Liver (tissue), 9 donors: ENCODE results near the gene DNAL1. TPM values are rescaled to one million over a fixed set of nuclear protein-coding genes. Genes with fewer than 3 reads are reported as not detected.

Source experiments
- DNase-seq: peaks from one replicate; pipeline ENCODE4 v3.0.0-alpha.2; 2017; ENCODE audit warnings: low spot score
- H3K27ac ChIP-seq, 2 donors: one replicate each; pipeline ENCODE4 v1.7.0; 2013; ENCODE audit warnings: inconsistent platforms in 2 of 2, low read length in 2 of 2, control low read depth in 1 of 2, low read depth in 1 of 2, mild to moderate bottlenecking in 1 of 2
- H3K27me3 ChIP-seq, 4 donors: one replicate each; pipeline versions ENCODE4 v1.6.1 to v1.7.0; 2013; ENCODE audit warnings: low read length in 3 of 4, inconsistent platforms in 1 of 4, mild to moderate bottlenecking in 1 of 4, moderate library complexity in 1 of 4; ENCODE audit not compliant: control insufficient read depth in 4 of 4, insufficient read depth in 4 of 4
- H3K36me3 ChIP-seq, 4 donors: one replicate each; pipeline versions ENCODE4 v1.6.1 to v1.7.0; 2013; ENCODE audit warnings: low read length in 3 of 4, mild to moderate bottlenecking in 3 of 4, low read depth in 1 of 4, moderate library complexity in 1 of 4; ENCODE audit not compliant: control insufficient read depth in 4 of 4, insufficient read depth in 3 of 4
- H3K4me1 ChIP-seq, 4 donors: one replicate each; pipeline versions ENCODE4 v1.6.1 to v1.7.0; 2013; ENCODE audit warnings: low read length in 3 of 4, mild to moderate bottlenecking in 3 of 4, moderate library complexity in 1 of 4; ENCODE audit not compliant: control insufficient read depth in 4 of 4, insufficient read depth in 4 of 4
- H3K4me3 ChIP-seq, 3 donors: one replicate each; pipeline versions ENCODE4 v1.6.1 to v1.7.0; 2013; ENCODE audit warnings: low read length in 3 of 3, control low read depth in 1 of 3, low read depth in 1 of 3, mild to moderate bottlenecking in 1 of 3
- H3K9ac ChIP-seq, 2 donors: one replicate each; pipeline ENCODE4 v1.7.0; 2013; ENCODE audit warnings: low read length in 2 of 2, mild to moderate bottlenecking in 2 of 2, moderate library complexity in 2 of 2, control low read depth in 1 of 2, low read depth in 1 of 2
- H3K9me3 ChIP-seq, 4 donors: one replicate each; pipeline versions ENCODE4 v1.6.1 to v1.7.0; 2013; ENCODE audit warnings: low read length in 3 of 4; ENCODE audit not compliant: control insufficient read depth in 4 of 4
- ATF3 ChIP-seq: IDR thresholded peaks from 2 replicates; pipeline ENCODE4 v1.6.1; 2016; ENCODE audit warnings: antibody characterized with exemption
- CTCF ChIP-seq: fragments of 150-350 bp; IDR thresholded peaks from 2 replicates; pipeline ENCODE4 v1.5.1; 2017; ENCODE audit warnings: improper control_type of control experiment, low read depth, low read length; ENCODE audit not compliant: missing input control
- EGR1 ChIP-seq, 2 donors: IDR thresholded peaks; 2 replicates each; pipeline ENCODE4 v1.6.1; 2016 to 2018; ENCODE audit warnings: antibody characterized with exemption in 2 of 2, low read depth in 2 of 2
- FOXA1 ChIP-seq: IDR thresholded peaks from 2 replicates; pipeline ENCODE4 v1.6.1; 2016; ENCODE audit warnings: antibody characterized with exemption
- FOXA2 ChIP-seq: IDR thresholded peaks from 2 replicates; pipeline ENCODE4 v1.6.1; 2016; ENCODE audit warnings: antibody characterized with exemption
- GABPA ChIP-seq, 2 donors: IDR thresholded peaks in 1 of 2; conservative IDR thresholded peaks in 1 of 2; 2 replicates each; pipeline ENCODE4 v1.6.1; 2016; ENCODE audit warnings: antibody characterized with exemption in 2 of 2, mild to moderate bottlenecking in 1 of 2, moderate library complexity in 1 of 2
- HNF4A ChIP-seq, 2 donors: conservative IDR thresholded peaks; 2 replicates each; pipeline ENCODE4 v1.6.1; 2016; ENCODE audit warnings: antibody characterized with exemption in 2 of 2, mild to moderate bottlenecking in 2 of 2
- HNF4G ChIP-seq: IDR thresholded peaks from 2 replicates; pipeline ENCODE4 v1.6.1; 2016; ENCODE audit warnings: antibody characterized with exemption
- JUND ChIP-seq, 2 donors: IDR thresholded peaks; 2 replicates each; pipeline ENCODE4 v1.6.1; 2016; ENCODE audit warnings: antibody characterized with exemption in 2 of 2
- MAX ChIP-seq: IDR thresholded peaks from 2 replicates; pipeline ENCODE4 v1.6.1; 2016; ENCODE audit warnings: antibody characterized with exemption
- NR2F2 ChIP-seq: IDR thresholded peaks from 2 replicates; pipeline ENCODE4 v1.6.1; 2016; ENCODE audit warnings: antibody characterized with exemption
- RAD21 ChIP-seq, 2 donors: IDR thresholded peaks; 2 replicates each; pipeline ENCODE4 v1.6.1; 2016; ENCODE audit warnings: antibody characterized with exemption in 2 of 2, mild to moderate bottlenecking in 2 of 2
- REST ChIP-seq: IDR thresholded peaks from 2 replicates; pipeline ENCODE4 v1.6.1; 2016; ENCODE audit warnings: antibody characterized with exemption, mild to moderate bottlenecking
- RXRA ChIP-seq, 2 donors: IDR thresholded peaks; 2 replicates each; pipeline ENCODE4 v1.6.1; 2017 to 2018; ENCODE audit warnings: antibody characterized with exemption in 2 of 2, mild to moderate bottlenecking in 1 of 2
- SP1 ChIP-seq: IDR thresholded peaks from 2 replicates; pipeline ENCODE4 v1.6.1; 2018; ENCODE audit warnings: antibody characterized with exemption, mild to moderate bottlenecking
- TAF1 ChIP-seq: conservative IDR thresholded peaks from 2 replicates; pipeline ENCODE4 v1.6.1; 2016; ENCODE audit warnings: antibody characterized with exemption, mild to moderate bottlenecking
- YY1 ChIP-seq: IDR thresholded peaks from 2 replicates; pipeline ENCODE4 v1.6.1; 2016; ENCODE audit warnings: antibody characterized with exemption, mild to moderate bottlenecking
- ZBTB33 ChIP-seq: IDR thresholded peaks from 2 replicates; pipeline ENCODE4 v1.6.1; 2016; ENCODE audit warnings: antibody characterized with exemption
- WGBS: extraction: QIAGEN DNeasy Blood & Tissue Kit; methylation state at CpG from one replicate; pipeline ENCODE4 v1.1.7; 2013; 5-methylcytosine and 5-hydroxymethylcytosine counted together
- polyA plus RNA-seq, 2 donors: library from polyadenylated mRNA; stranded (reverse) in 1 of 2; unstranded in 1 of 2; fragments of 200-250 nt in 1 of 2; fragments of >200 nt in 1 of 2; fragmentation: Nextera tagmentation in 1 of 2; extraction: Ambion mirVana in 1 of 2; gene quantifications; one replicate each; pipeline versions ENCODE4 v1.2.1 to v1.2.3, GENCODE V29; 2013 to 2015
- total RNA-seq, 2 donors: library from RNA; depleted of rRNA; stranded (reverse); fragments of >200 nt; gene quantifications; one replicate each; pipeline ENCODE4 v1.2.3, GENCODE V29; 2014
- donor health status: healthy.
- donor health status: healthy.
- donor health status: healthy.
- donor health status: healthy.
- donor health status: healthy.

Gene DNAL1
- total and polyA plus RNA-seq, 4 donors = 1.9 to 3.4 (median 2.4) TPM

- 69% methylated on average over 5 of the region's 5 CpGs for WGBS
- H3K4me1 ChIP-seq = peaks cover 0 to 18% (median 14%) of the 10 kb centered on the region in 4 donors
Observed at GRCh38 chr14:73637830-73638229, 7.0 kb upstream of the DNAL1 start.

GRCh38 chr14:73640796-73641365 lies 3.9 kb upstream of the DNAL1 start:
- Histone ChIP-seq H3K9me3 (no peaks in the 10 kb centered on the region), H3K4me3 (no peak overlapping the region), H3K4me1 (peaks cover 0 to 20% (median 17%) of the 10 kb centered on the region in 4 donors), H3K27ac (no peak overlapping the region), H3K9ac (no peak overlapping the region), H3K27me3 (no peaks in the 10 kb centered on the region), H3K36me3 (no peaks in the 10 kb centered on the region)
- DNase-seq = no peak
- TF ChIP-seq CTCF (no peak), ATF3 (no peak), GABPA (IDR thresholded peaks at IDR 0.05 in 1 of 2, conservative IDR thresholded peaks at IDR 0.05 in 1 of 2) (no peak), JUND (IDR thresholded peaks at IDR 0.05) (no peak), EGR1 (IDR thresholded peaks at IDR 0.05; ENCODE audit: low read depth in 2 of 2) (no peak), FOXA2 (no peak), RXRA (IDR thresholded peaks at IDR 0.05) (no peak), ZBTB33 (no peak), TAF1 (no peak), YY1 (no peak), SP1 (no peak), REST (no peak), FOXA1 (no peak), NR2F2 (no peak), RAD21 (IDR thresholded peaks at IDR 0.05) (no peak), MAX (no peak), HNF4G (no peak)
- 88% methylated on average over 5 of the region's 5 CpGs for WGBS

More at GRCh38 chr14:73637830-73638229, 7.0 kb upstream of the DNAL1 start:
- DNase-seq = no peak
- no peak for TF ChIP-seq NR2F2
- peak; percentile 29 for TF ChIP-seq SP1
- peak in 1 of 2 donors; percentile 5 for TF ChIP-seq RAD21 (IDR thresholded peaks at IDR 0.05)
- peak; percentile 27 to 58 for TF ChIP-seq HNF4A (conservative IDR thresholded peaks at IDR 0.05)
- Histone ChIP-seq H3K27ac (no peak overlapping the region), H3K27me3 (no peaks in the 10 kb centered on the region), H3K36me3 (no peaks in the 10 kb centered on the region), H3K9ac (no peak overlapping the region), H3K9me3 (no peaks in the 10 kb centered on the region), H3K4me3 (no peak overlapping the region)
